Activated CD8-positive, alpha-beta memory T cell treated with anti-CD3 and anti-CD28 coated beads, Interleukin-2, amount 50 U/mL, for 48 hours (primary cell): ENCODE data around the gene TIMM50.
A peak's percentile ranks its signal among the peaks of the same experiment; 100 is the strongest.

ENCODE experiments used
- DNase-seq: peaks from one replicate; pipeline ENCODE4 v3.0.0-alpha.2; 2020

The TIMM50 gene

GRCh38 chr19:39502640-39503417 is 22.2 kb downstream of the TIMM50 start:
- DNase-seq, result peak; percentile 95

- no peak for DNase-seq
Observed at GRCh38 chr19:39506598-39506943, 25.9 kb downstream of the TIMM50 start.

- DNase-seq, result peak; percentile 84
Observed at GRCh38 chr19:39506944-39507714, 26.5 kb downstream of the TIMM50 start.

GRCh38 chr19:39507715-39508364 is 27.2 kb downstream of the TIMM50 start:
- DNase-seq, result no peak

GRCh38 chr19:39508629-39509028 is 28.0 kb downstream of the TIMM50 start:
- DNase-seq, result no peak

GRCh38 chr19:39509233-39509632 is 28.6 kb downstream of the TIMM50 start:
- DNase-seq, result no peak

GRCh38 chr19:39512988-39513387 is 32.4 kb downstream of the TIMM50 start:
- DNase-seq, result no peak

GRCh38 chr19:39514840-39515550 is 34.4 kb downstream of the TIMM50 start, which contains the start of gene SELENOV:
SELENOV (plus strand) TSS chr19:39515139; CDS start chr19:39515213, 74 bp downstream.
- no peak for DNase-seq

GRCh38 chr19:39515551-39516191 is 35.0 kb downstream of the TIMM50 start:
- peak; percentile 63 for DNase-seq

- no peak for DNase-seq
Observed at GRCh38 chr19:39516270-39516669, 35.6 kb downstream of the TIMM50 start.

- no peak for DNase-seq
Observed at GRCh38 chr19:39517432-39517831, 36.8 kb downstream of the TIMM50 start.

- DNase-seq, result no peak
Observed at GRCh38 chr19:39518458-39518857, 37.8 kb downstream of the TIMM50 start.

GRCh38 chr19:39518975-39519374 is 38.3 kb downstream of the TIMM50 start:
- no peak for DNase-seq

- DNase-seq, result no peak
Observed at GRCh38 chr19:39520541-39521484, 40.2 kb downstream of the TIMM50 start.

GRCh38 chr19:39524495-39524894 is 43.9 kb downstream of the TIMM50 start:
- no peak for DNase-seq

- DNase-seq, result no peak
Observed at GRCh38 chr19:39525205-39525604, 44.6 kb downstream of the TIMM50 start.

- no peak for DNase-seq
Observed at GRCh38 chr19:39531834-39532232, 51.2 kb downstream of the TIMM50 start.

- DNase-seq, result peak; percentile 98
Observed at GRCh38 chr19:39532233-39533002, 51.8 kb downstream of the TIMM50 start, which contains the start of gene EID2B. EID2B (minus strand) TSS chr19:39532852; CDS start chr19:39532802, 50 bp downstream.

GRCh38 chr19:39533003-39533512 is 52.4 kb downstream of the TIMM50 start:
- DNase-seq, result no peak

- DNase-seq, result no peak
Observed at GRCh38 chr19:39533791-39534190, 53.2 kb downstream of the TIMM50 start.
